GM19240 (cell line): ENCODE measurements around the gene GTF2F2.

Source experiments
- DNase-seq: peaks from one replicate; pipeline ENCODE4 v3.0.0; 2011; ENCODE audit warnings: low spot score; ENCODE audit not compliant: insufficient read length

Gene GTF2F2

DNA sequence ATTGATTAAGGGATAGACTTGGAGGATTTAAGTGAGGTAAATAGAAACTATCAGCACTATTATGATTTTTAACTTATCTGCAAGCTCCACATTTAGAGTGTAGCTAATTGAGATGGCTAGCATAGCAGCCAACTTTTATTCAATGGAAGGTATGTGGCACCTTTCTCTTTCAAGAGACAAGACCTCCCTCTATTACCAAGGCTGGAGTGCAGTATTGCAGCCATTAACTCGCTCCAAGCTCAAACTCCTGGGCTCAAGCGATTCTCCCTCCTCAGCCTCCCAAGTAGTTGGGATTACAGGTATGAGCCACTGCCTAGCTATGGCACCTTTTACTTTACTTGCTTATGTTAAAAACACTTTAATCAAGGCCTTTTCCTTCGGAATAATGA lies 212.5 kb downstream of the GTF2F2 start:
- DNase-seq = no peak

DNA sequence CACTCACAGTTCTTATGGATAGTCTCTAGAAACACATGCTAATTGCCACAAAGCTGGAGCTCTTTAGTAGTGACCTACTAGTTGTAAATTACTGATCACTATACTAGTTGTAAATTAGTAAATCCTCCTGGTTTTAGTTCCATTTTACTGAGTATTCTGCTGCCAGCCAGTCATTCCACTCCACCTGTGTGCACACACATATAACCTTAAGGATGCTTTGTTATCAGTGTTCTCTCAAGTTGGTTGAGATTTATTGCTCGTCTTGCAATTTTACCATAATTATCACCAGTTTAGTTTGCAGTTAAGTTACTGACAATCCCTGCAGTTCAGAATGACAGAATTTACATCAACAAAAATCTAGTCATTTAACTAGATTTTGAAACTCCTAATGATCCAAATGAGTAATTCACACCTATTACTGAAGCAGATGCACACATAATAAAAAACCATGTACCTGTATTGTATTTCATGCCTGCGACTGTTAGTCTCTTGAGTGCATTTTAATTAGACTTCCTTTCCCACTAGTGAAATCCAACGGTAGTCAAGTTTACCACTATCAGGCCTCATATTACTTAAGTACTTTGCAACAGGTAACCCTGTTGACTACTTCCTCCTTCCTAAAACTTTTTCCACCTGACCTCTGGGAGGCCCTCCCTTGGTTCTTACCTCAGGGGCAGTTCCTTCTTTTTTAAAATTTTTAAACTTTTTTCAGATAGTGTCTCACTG lies 213.1 kb downstream of the GTF2F2 start:
- no peak for DNase-seq
